Measurements from ENCODE around the gene ANO1.

DNA sequence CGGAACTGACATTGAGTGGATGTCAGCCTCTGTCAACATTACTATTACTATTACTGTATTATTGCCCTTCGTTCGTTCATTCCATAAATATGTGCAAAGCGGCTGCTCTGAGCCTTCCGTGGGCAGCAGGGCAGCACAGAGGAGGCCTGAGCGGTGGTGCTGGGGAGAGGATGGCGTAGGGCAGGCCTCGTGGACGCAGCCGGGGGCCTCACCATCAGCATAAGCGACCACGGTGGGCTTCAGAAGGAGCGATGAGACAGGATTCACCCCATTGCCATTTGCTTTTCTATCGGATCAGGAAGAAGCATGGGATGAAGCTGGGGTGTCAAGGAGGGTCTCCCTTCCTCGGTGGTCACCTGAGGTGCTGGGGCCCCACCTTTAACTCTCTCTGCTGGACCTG is 22.7 kb downstream of the ANO1 start:
- TF ChIP-seq CTCF (IDR thresholded peaks at IDR 0.05; ENCODE audit: insufficient read depth, low read length, poor library complexity, severe bottlenecking) (no peak), EZH2phosphoT487 (conservative IDR thresholded peaks at IDR 0.05; ENCODE audit: low read length) (no peak)

Measured in SU-DHL-6 (cell line).